A549 (cell line): ENCODE results near the gene IL17D. TPM values are rescaled to one million over a fixed set of nuclear protein-coding genes. Genes with fewer than 3 reads are reported as not detected.

Experiments used
- ATAC-seq, 2 experiments: fragments of 200-7000 bp in 1 of 2; fragments of >200 bp in 1 of 2; cut with Nextera tagmentation in 1 of 2; cut with Tn5 transposase in 1 of 2; 3 replicates each; pipeline versions ENCODE4 v1.8.0 to v1.9.1; 2018 to 2020; ENCODE audit warnings: mild to moderate bottlenecking in 1 of 2, moderate library complexity in 1 of 2
- CTCF ChIA-PET: fragments of 300-600 bp; sonication (Branson Sonifier 250); formaldehyde crosslinking; extraction: SDS; loops from one replicate; lab custom pipeline; 2021; ENCODE audit warnings: antibody characterized with exemption, inconsistent platforms; lab: Yijun Ruan, JAX
- POLR2A ChIA-PET: fragments of 350-600 bp; formaldehyde crosslinking; extraction: SDS; loops from one replicate; lab custom pipeline; 2021; ENCODE audit warnings: antibody characterized with exemption, inconsistent platforms; lab: Yijun Ruan, JAX
- DNase-seq, 2 experiments: peaks; one replicate each; pipeline versions ENCODE4 v3.0.0 to v3.0.0-alpha.2; 2011 to 2016; ENCODE audit warnings: low read depth in 1 of 2, low spot score in 1 of 2
- FAIRE-seq: peaks from 2 replicates; lab custom pipeline; 2011; peaks lifted over from hg19 to GRCh38; lab: Jason Lieb, UNC
- H3K27ac ChIP-seq, 2 experiments: fragments of >200 bp; sonication (Bioruptor Twin); formaldehyde crosslinking; 3 replicates each; pipeline ENCODE4 v1.5.1; 2016 to 2017
- H3K4me1 ChIP-seq: fragments of >200 bp; sonication (Bioruptor Twin); formaldehyde crosslinking; 3 replicates; pipeline ENCODE4 v1.6.1; 2016
- H3K4me2 ChIP-seq: fragments of >200 bp; sonication (Bioruptor Twin); formaldehyde crosslinking; 3 replicates; pipeline ENCODE4 v1.6.1; 2016
- H3K4me3 ChIP-seq: fragments of >200 bp; sonication (Bioruptor Twin); formaldehyde crosslinking; 3 replicates; pipeline ENCODE4 v1.5.1; 2016
- H3K9me3 ChIP-seq: fragments of >200 bp; sonication (Bioruptor Twin); formaldehyde crosslinking; 3 replicates; pipeline ENCODE4 v1.6.1; 2016
- BHLHE40 ChIP-seq: IDR thresholded peaks from 2 replicates; pipeline ENCODE4 v1.6.1; 2012; ENCODE audit warnings: low read depth, low read length, inconsistent platforms
- CBX2 ChIP-seq: fragments of 200-600 bp; sonication (generic); IDR thresholded peaks from 2 replicates; pipeline ENCODE4 v1.6.1; 2016; ENCODE audit warnings: low read depth, mild to moderate bottlenecking, borderline replicate concordance
- CBX8 ChIP-seq: fragments of 200-600 bp; sonication (generic); IDR thresholded peaks from 2 replicates; pipeline ENCODE4 v1.6.1; 2016
- CHD2 ChIP-seq: fragments of 150-350 bp; IDR thresholded peaks from 2 replicates; pipeline ENCODE4 v1.6.1; 2014; ENCODE audit warnings: low read length; ENCODE audit not compliant: partially characterized antibody
- CHD4 ChIP-seq: fragments of 200-600 bp; sonication (generic); IDR thresholded peaks from 2 replicates; pipeline ENCODE4 v1.6.1; 2016; ENCODE audit warnings: antibody characterized with exemption, mild to moderate bottlenecking, borderline replicate concordance
- EHF ChIP-seq: fragments of 250-450 bp; sonication (Bioruptor Pico); IDR thresholded peaks from 2 replicates; pipeline ENCODE4 v1.5.0; 2020; ENCODE audit warnings: mild to moderate bottlenecking
- EHMT2 ChIP-seq: fragments of 200-600 bp; sonication (generic); IDR thresholded peaks from 2 replicates; pipeline ENCODE4 v1.6.1; 2016; ENCODE audit warnings: antibody characterized with exemption, low read depth, mild to moderate bottlenecking, moderate library complexity
- EP300 ChIP-seq, 2 experiments: fragments of >200 bp; sonication (Bioruptor Twin); formaldehyde crosslinking; IDR thresholded peaks; 2 replicates in 1 of 2; 3 replicates in 1 of 2; pipeline ENCODE4 v1.6.1; 2016 to 2017
- ESRRA ChIP-seq: fragments of 150-350 bp; IDR thresholded peaks from 2 replicates; pipeline ENCODE4 v1.6.1; 2014; ENCODE audit warnings: mild to moderate bottlenecking, low read length, borderline replicate concordance
- FOSL2 ChIP-seq, 2 experiments: fragments of 450-650 bp in 1 of 2; fragments of >200 bp in 1 of 2; sonication (Bioruptor Twin) in 1 of 2; formaldehyde crosslinking; IDR thresholded peaks; 2 replicates each; pipeline versions ENCODE4 v1.5.0 to v1.6.1; 2016 to 2020; ENCODE audit warnings: mild to moderate bottlenecking in 1 of 2, moderate library complexity in 1 of 2
- HDAC2 ChIP-seq: fragments of 200-600 bp; sonication (generic); IDR thresholded peaks from 2 replicates; pipeline ENCODE4 v1.6.1; 2016
- HOXB5 ChIP-seq: fragments of 250-450 bp; sonication (Bioruptor Pico); IDR thresholded peaks from 2 replicates; pipeline ENCODE4 v1.5.0; 2020; ENCODE audit warnings: mild to moderate bottlenecking, moderate library complexity
- JUNB ChIP-seq: fragments of >200 bp; sonication (Bioruptor Twin); formaldehyde crosslinking; IDR thresholded peaks from 2 replicates; pipeline ENCODE4 v1.6.1; 2016
- KDM5A ChIP-seq: fragments of 200-600 bp; sonication (generic); IDR thresholded peaks from 2 replicates; pipeline ENCODE4 v1.6.1; 2016; ENCODE audit warnings: antibody characterized with exemption, mild to moderate bottlenecking
- MAZ ChIP-seq: fragments of 150-350 bp; IDR thresholded peaks from 2 replicates; pipeline ENCODE4 v1.6.1; 2014; ENCODE audit warnings: antibody characterized with exemption, low read depth, low read length, borderline replicate concordance
- NFE2L2 ChIP-seq: fragments of 150-350 bp; conservative IDR thresholded peaks from 2 replicates; pipeline ENCODE4 v1.6.1; 2014; ENCODE audit warnings: low read length
- NR3C1 ChIP-seq: fragments of >200 bp; sonication (Bioruptor Twin); formaldehyde crosslinking; IDR thresholded peaks from 3 replicates; pipeline ENCODE4 v1.6.1; 2017
- POLR2A ChIP-seq: IDR thresholded peaks from 2 replicates; pipeline ENCODE4 v1.6.1; 2012; ENCODE audit warnings: mild to moderate bottlenecking, low read length
- POLR2AphosphoS2 ChIP-seq: conservative IDR thresholded peaks from 2 replicates; pipeline ENCODE4 v1.6.1; 2012; ENCODE audit warnings: low read length, improper control_type of control experiment, inconsistent platforms
- RFX5 ChIP-seq: fragments of 450-650 bp; IDR thresholded peaks from 2 replicates; pipeline ENCODE4 v1.7.1; 2014; ENCODE audit warnings: antibody characterized with exemption, mild to moderate bottlenecking, moderate library complexity
- RNF2 ChIP-seq: fragments of 200-600 bp; sonication (generic); IDR thresholded peaks from 2 replicates; pipeline ENCODE4 v1.6.1; 2016; ENCODE audit warnings: low read depth, mild to moderate bottlenecking, antibody characterized with exemption, moderate library complexity, borderline replicate concordance
- SREBF2 ChIP-seq: fragments of 450-650 bp; IDR thresholded peaks from 2 replicates; pipeline ENCODE4 v1.6.1; 2014; ENCODE audit warnings: mild to moderate bottlenecking, moderate library complexity
- TFCP2L1 ChIP-seq: fragments of 250-450 bp; sonication (Bioruptor Pico); IDR thresholded peaks from 2 replicates; pipeline ENCODE4 v1.5.0; 2021; ENCODE audit warnings: mild to moderate bottlenecking
- TP53 ChIP-seq: fragments of 250-450 bp; sonication (Bioruptor Pico); IDR thresholded peaks from 2 replicates; pipeline ENCODE4 v1.5.0; 2021; ENCODE audit warnings: mild to moderate bottlenecking, moderate library complexity
- ZC3H11A ChIP-seq: fragments of 450-650 bp; IDR thresholded peaks from 2 replicates; pipeline ENCODE4 v1.6.1; 2014; ENCODE audit warnings: antibody characterized with exemption, mild to moderate bottlenecking
- ZNF302 ChIP-seq: fragments of 250-450 bp; sonication (Bioruptor Pico); IDR thresholded peaks from 2 replicates; pipeline ENCODE4 v1.9.0; 2021; ENCODE audit warnings: inconsistent platforms, mild to moderate bottlenecking, moderate library complexity
- WGBS: methylation state at CpG from one replicate; pipeline ENCODE4 v1.1.6; 2017; ENCODE audit errors: missing lambda C conversion rate; 5-methylcytosine and 5-hydroxymethylcytosine counted together
- polyA plus RNA-seq, 4 experiments: library from polyadenylated mRNA; depleted of rRNA in 3 of 4; stranded (reverse); fragments of >200 nt; fragmentation: RNase III in 1 of 4; extraction: RNeasy Plus Mini Kit Qiagen cat#74134 plus additional on column Dnase treatment in 1 of 4; gene quantifications; 2 replicates in 3 of 4; 3 replicates in 1 of 4; pipeline ENCODE4 v1.2.3, GENCODE V29; 2011 to 2017
- TF ChIP-seq, protein P1 (sequence below): fragments of 250-450 bp; sonication (Bioruptor Pico); IDR thresholded peaks from 2 replicates; pipeline ENCODE4 v1.5.0; 2021; ENCODE audit warnings: mild to moderate bottlenecking, moderate library complexity, borderline replicate concordance
- TF ChIP-seq, protein P2 (sequence below): fragments of >200 bp; sonication (Bioruptor Twin); formaldehyde crosslinking; IDR thresholded peaks from 3 replicates; pipeline ENCODE4 v1.6.1; 2016
- TF ChIP-seq, protein P3 (sequence below): fragments of >200 bp; sonication (Bioruptor Twin); formaldehyde crosslinking; IDR thresholded peaks from 2 replicates; pipeline ENCODE4 v1.6.1; 2016

Gene IL17D
- polyA plus RNA-seq, 2 of the 4 experiments (the other 2 are of a cell fraction) = 0.30 to 0.44 TPM

DNA sequence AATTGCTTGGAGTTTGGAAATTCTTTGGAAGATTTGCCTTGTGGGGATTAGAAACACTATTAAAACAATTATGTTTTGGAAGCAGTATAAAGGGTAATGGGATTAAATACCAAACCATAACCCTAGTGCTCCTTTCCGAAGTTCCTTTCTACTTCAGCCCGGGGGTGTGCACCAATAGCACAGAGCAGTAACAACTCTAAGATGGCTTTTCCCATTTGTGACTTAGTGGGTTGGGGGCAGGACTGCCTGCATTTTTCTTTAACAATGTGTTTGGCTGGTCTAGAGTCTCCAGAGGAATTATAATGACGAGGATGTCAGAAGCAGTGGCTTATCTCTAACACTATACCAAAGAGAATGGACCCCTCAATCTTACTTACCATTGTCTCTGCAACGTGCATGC, 11.9 kb upstream of the IL17D start:
- FAIRE-seq (no peak), DNase-seq (no peak), ATAC-seq (no peak)
- H3K4me2 ChIP-seq = no peak overlapping the region
- H3K27ac ChIP-seq = no peak overlapping the region
- CTCF ChIA-PET = no interaction called here
- no peak overlapping the region for H3K4me3 ChIP-seq
- H3K4me1 ChIP-seq = no peaks in the 10 kb centered on the region
- POLR2A ChIA-PET = no interaction called here
- no peaks in the 10 kb centered on the region for H3K9me3 ChIP-seq
- TF ChIP-seq, protein P1, sequence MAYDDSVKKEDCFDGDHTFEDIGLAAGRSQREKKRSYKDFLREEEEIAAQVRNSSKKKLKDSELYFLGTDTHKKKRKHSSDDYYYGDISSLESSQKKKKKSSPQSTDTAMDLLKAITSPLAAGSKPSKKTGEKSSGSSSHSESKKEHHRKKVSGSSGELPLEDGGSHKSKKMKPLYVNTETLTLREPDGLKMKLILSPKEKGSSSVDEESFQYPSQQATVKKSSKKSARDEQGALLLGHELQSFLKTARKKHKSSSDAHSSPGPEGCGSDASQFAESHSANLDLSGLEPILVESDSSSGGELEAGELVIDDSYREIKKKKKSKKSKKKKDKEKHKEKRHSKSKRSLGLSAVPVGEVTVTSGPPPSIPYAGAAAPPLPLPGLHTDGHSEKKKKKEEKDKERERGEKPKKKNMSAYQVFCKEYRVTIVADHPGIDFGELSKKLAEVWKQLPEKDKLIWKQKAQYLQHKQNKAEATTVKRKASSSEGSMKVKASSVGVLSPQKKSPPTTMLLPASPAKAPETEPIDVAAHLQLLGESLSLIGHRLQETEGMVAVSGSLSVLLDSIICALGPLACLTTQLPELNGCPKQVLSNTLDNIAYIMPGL (CRISPR knock-in tag) = no peak
- TF ChIP-seq FOSL2 (IDR thresholded peaks at IDR 0.05) (no peak), FOSL2 (CRISPR knock-in tag; IDR thresholded peaks at IDR 0.05) (no peak), EP300 (IDR thresholded peaks at IDR 0.05) (no peak), JUNB (no peak), CBX8 (no peak)
- TF ChIP-seq, protein P2, sequence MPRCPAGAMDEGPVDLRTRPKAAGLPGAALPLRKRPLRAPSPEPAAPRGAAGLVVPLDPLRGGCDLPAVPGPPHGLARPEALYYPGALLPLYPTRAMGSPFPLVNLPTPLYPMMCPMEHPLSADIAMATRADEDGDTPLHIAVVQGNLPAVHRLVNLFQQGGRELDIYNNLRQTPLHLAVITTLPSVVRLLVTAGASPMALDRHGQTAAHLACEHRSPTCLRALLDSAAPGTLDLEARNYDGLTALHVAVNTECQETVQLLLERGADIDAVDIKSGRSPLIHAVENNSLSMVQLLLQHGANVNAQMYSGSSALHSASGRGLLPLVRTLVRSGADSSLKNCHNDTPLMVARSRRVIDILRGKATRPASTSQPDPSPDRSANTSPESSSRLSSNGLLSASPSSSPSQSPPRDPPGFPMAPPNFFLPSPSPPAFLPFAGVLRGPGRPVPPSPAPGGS = no peak
- WGBS = 70% methylated on average over 4 of the region's 4 CpGs

DNA sequence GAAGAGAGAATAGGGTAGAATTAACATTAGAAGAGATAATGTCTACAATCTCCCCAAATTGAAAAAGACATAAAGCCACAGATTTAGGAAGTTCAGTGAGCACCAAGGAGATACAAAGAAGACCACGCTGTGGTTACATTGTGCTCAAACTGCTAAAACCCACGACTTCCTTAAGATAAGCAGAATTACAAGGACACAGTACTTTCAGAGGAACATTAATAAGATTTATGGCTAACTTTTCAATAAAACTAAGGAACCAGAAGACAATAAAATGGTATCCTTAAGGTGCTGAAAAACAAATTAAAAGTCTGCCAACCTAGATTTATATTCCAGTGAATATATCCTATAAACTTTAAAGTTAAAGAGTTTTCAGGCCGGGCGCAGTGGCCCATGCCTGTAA, 7.4 kb upstream of the IL17D start:
- no peak for FAIRE-seq
- Histone ChIP-seq H3K4me3 (no peak overlapping the region), H3K4me1 (no peaks in the 10 kb centered on the region), H3K9me3 (no peaks in the 10 kb centered on the region), H3K27ac (no peak overlapping the region), H3K4me2 (no peak overlapping the region)
- ChIA-PET POLR2A (no interaction called here), CTCF (no interaction called here)
- no peak for DNase-seq
- no peak for ATAC-seq
- TF ChIP-seq RNF2 (no peak), MAZ (no peak), CBX8 (no peak), HOXB5 (CRISPR knock-in tag) (no peak), EHMT2 (no peak), ESRRA (no peak)
- TF ChIP-seq, protein P3, sequence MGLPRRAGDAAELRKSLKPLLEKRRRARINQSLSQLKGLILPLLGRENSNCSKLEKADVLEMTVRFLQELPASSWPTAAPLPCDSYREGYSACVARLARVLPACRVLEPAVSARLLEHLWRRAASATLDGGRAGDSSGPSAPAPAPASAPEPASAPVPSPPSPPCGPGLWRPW = no peak
- WGBS = 75% methylated on average over 4 of the region's 4 CpGs

DNA sequence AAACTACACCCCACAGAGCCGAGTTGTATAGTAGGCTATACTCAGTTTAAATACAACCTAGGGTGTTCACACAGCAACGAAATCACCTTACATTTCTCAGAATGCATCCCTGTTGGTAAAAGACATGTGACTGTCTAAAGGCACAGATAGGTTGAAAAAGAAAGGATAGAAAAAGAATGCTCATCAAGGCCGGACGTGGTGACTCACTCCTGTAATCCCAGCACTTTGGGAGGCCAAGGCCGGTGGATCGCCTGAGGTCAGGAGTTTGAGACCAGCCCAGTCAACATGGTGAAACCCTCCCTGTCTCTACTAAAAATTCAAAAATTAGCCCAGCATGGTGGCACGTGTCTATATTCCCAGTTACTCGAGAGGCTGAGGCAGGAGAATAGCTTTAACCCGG, 3.8 kb upstream of the IL17D start:
- WGBS = 74% methylated on average over 9 of the region's 9 CpGs
- DNase-seq (no peak), ATAC-seq (no peak), FAIRE-seq (no peak)
- no peak overlapping the region for H3K4me2 ChIP-seq
- POLR2A ChIA-PET = no interaction called here
- peaks cover 10% of the 10 kb centered on the region for H3K4me1 ChIP-seq
- CTCF ChIA-PET = no interaction called here
- TF ChIP-seq SREBF2 = no peak
- no peak for TF ChIP-seq ESRRA
- no peak for TF ChIP-seq ZNF302 (CRISPR knock-in tag)
- no peak for TF ChIP-seq MAZ
- H3K27ac ChIP-seq = no peak overlapping the region
- H3K4me3 ChIP-seq = no peak overlapping the region
- H3K9me3 ChIP-seq = no peaks in the 10 kb centered on the region

DNA sequence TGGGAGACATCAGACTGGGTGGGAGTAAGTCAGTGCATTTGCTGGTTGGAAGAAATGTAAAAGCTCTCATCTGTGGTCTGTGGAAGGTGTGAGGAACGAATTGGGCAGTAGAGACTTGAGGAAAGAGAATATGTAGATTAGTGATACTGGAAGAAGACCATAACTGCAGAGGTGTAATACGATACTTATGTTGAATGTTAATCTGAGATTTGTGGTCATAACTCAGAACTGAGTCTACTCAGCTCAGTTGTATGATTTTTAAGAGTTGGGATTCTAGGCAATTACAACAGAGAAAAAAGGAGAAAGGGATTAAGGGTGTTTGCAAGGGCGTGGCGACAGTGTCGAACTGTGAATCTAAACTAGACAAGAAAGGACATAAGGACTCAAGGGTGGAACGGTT, 3.2 kb upstream of the IL17D start:
- Histone ChIP-seq H3K4me3 (no peak overlapping the region), H3K9me3 (no peaks in the 10 kb centered on the region), H3K4me2 (no peak overlapping the region), H3K27ac (no peak overlapping the region), H3K4me1 (peaks cover 10% of the 10 kb centered on the region)
- ATAC-seq = no peak
- ChIA-PET POLR2A (no interaction called here), CTCF (interaction anchor here (0.7 to 1.5 kb wide), 2 partner anchors 34 to 225 kb away, joined by 3 read pairs; no protein-coding TSS in a partner anchor)
- WGBS = 84% methylated on average over 6 of the region's 6 CpGs
- no peak for DNase-seq
- FAIRE-seq = no peak
- TF ChIP-seq CHD4 = no peak
- TF ChIP-seq NR3C1 = no peak
- TF ChIP-seq POLR2AphosphoS2 = no peak
- TF ChIP-seq NFE2L2 = no peak
- no peak for TF ChIP-seq TP53 (CRISPR knock-in tag)
- TF ChIP-seq HDAC2 = no peak
- TF ChIP-seq POLR2A = no peak
- no peak for TF ChIP-seq ZC3H11A
- TF ChIP-seq EHF (CRISPR knock-in tag) = no peak
- no peak for TF ChIP-seq CHD2
- no peak for TF ChIP-seq EP300 (IDR thresholded peaks at IDR 0.05)
- no peak for TF ChIP-seq RFX5
- no peak for TF ChIP-seq TFCP2L1
- TF ChIP-seq CBX2 = no peak
- TF ChIP-seq, protein P3 = no peak
- no peak for TF ChIP-seq KDM5A
- no peak for TF ChIP-seq BHLHE40
